HK-2 (cell line): ENCODE results near the gene AFF3.
"Not testable (repeated sequence)": the region's sequence is repeated elsewhere in the genome, so short reads cannot be mapped to it uniquely, and the experiment has no call there.

Experiments used
- DNase-seq: peaks from one replicate; pipeline ENCODE4 v3.0.0-alpha.2; 2018; ENCODE audit not compliant: unreplicated experiment

Gene AFF3

GRCh38 chr2:100142393-100142792, at the start of gene AFF3:
Gene AFF3, minus strand, starts transcription at chr2:100142590. Its CDS starts 38,136 bp downstream, at chr2:100104454.
- no peak for DNase-seq

- DNase-seq: no peak
Observed at GRCh38 chr2:100189387-100189786, 47.0 kb upstream of the AFF3 start.

GRCh38 chr2:100188326-100188725, 45.9 kb upstream of the AFF3 start:
- DNase-seq: no peak

GRCh38 chr2:100186126-100186525, 43.7 kb upstream of the AFF3 start:
- no peak for DNase-seq

GRCh38 chr2:100185516-100185915, 43.1 kb upstream of the AFF3 start:
- DNase-seq: no peak

GRCh38 chr2:100185105-100185504, 42.7 kb upstream of the AFF3 start:
- DNase-seq: no peak

GRCh38 chr2:100184055-100184737, 41.8 kb upstream of the AFF3 start:
- DNase-seq: no peak

- DNase-seq: no peak
Observed at GRCh38 chr2:100182494-100183361, 40.3 kb upstream of the AFF3 start.

- DNase-seq: no peak
Observed at GRCh38 chr2:100180503-100180902, 38.1 kb upstream of the AFF3 start.

GRCh38 chr2:100179806-100180205, 37.4 kb upstream of the AFF3 start:
- DNase-seq: no peak

- DNase-seq: no peak
Observed at GRCh38 chr2:100178864-100179263, 36.5 kb upstream of the AFF3 start.

GRCh38 chr2:100178085-100178788, 35.8 kb upstream of the AFF3 start:
- no peak for DNase-seq

- DNase-seq: no peak
Observed at GRCh38 chr2:100176925-100177324, 34.5 kb upstream of the AFF3 start.

- DNase-seq: no peak
Observed at GRCh38 chr2:100174026-100174431, 31.6 kb upstream of the AFF3 start.

- DNase-seq: no peak
Observed at GRCh38 chr2:100166701-100167100, 24.3 kb upstream of the AFF3 start.

- no peak for DNase-seq
Observed at GRCh38 chr2:100163605-100164004, 21.2 kb upstream of the AFF3 start.

GRCh38 chr2:100161945-100162620, 19.7 kb upstream of the AFF3 start:
- DNase-seq: no peak

- no peak for DNase-seq
Observed at GRCh38 chr2:100160396-100160795, 18.0 kb upstream of the AFF3 start.

- DNase-seq: not testable (repeated sequence)
Observed at GRCh38 chr2:100151832-100152231, 9.4 kb upstream of the AFF3 start.

GRCh38 chr2:100151310-100151709, 8.9 kb upstream of the AFF3 start:
- DNase-seq: no peak

- no peak for DNase-seq
Observed at GRCh38 chr2:100148883-100149282, 6.5 kb upstream of the AFF3 start.

GRCh38 chr2:100146657-100146960, 4.2 kb upstream of the AFF3 start:
- DNase-seq: no peak
